ENCODE results near the gene REEP1. TPM values are rescaled to one million over a fixed set of nuclear protein-coding genes. Genes with fewer than 3 reads are reported as not detected.

The REEP1 gene
- total RNA-seq, 1 experiment from 2014 or later: 5.9 TPM

- TF ChIP-seq ZFX (IDR thresholded peaks at IDR 0.05) (no peak), TCF7L2 (IDR thresholded peaks at IDR 0.05; ENCODE audit: borderline replicate concordance, extremely low read depth, insufficient read depth, insufficient read length) (no peak)
Observed at GRCh38 chr2:86364894-86365293, 27.5 kb upstream of the REEP1 start (continued).

GRCh38 chr2:86360776-86361175 is 23.4 kb upstream of the REEP1 start:
- H3K36me3 ChIP-seq (ENCODE audit: control insufficient read depth in 1 of 2, insufficient read depth in 2 of 2, low read length in 2 of 2): no peaks in the 10 kb centered on the region
- H3K4me2 ChIP-seq (ENCODE audit: low read length): no peak overlapping the region
- H3K79me2 ChIP-seq (ENCODE audit: insufficient read depth, low read length): no peaks in the 10 kb centered on the region
- H3K9me3 ChIP-seq (ENCODE audit: control insufficient read depth in 1 of 2, insufficient read depth in 1 of 2, low read depth in 1 of 2, low read length in 2 of 2): no peaks in the 10 kb centered on the region
- no peak overlapping the region for H3K27ac ChIP-seq (ENCODE audit: low read depth, low read length)
- no peaks in the 10 kb centered on the region for H3K4me1 ChIP-seq (ENCODE audit: control insufficient read depth in 1 of 2, insufficient read depth in 2 of 2, low read length in 2 of 2)
- TF ChIP-seq RAD21 (IDR thresholded peaks at IDR 0.05; ENCODE audit: low read depth) (no peak), FOSL1 (IDR thresholded peaks at IDR 0.05; ENCODE audit: low read depth) (no peak), EZH2phosphoT487 (IDR thresholded peaks at IDR 0.05; ENCODE audit: borderline replicate concordance) (no peak), EGR1 (IDR thresholded peaks at IDR 0.05; ENCODE audit: low read depth) (no peak), POLR2A (IDR thresholded peaks at IDR 0.05; ENCODE audit: borderline replicate concordance, extremely low read depth, insufficient read depth, insufficient read length) (no peak), JUND (IDR thresholded peaks at IDR 0.05) (no peak), EZH2 (IDR thresholded peaks at IDR 0.05) (no peak), POLR2AphosphoS5 (IDR thresholded peaks at IDR 0.05; ENCODE audit: low read depth, low read length) (no peak), SRF (IDR thresholded peaks at IDR 0.05; ENCODE audit: low read depth) (no peak), SP1 (IDR thresholded peaks at IDR 0.05; ENCODE audit: low read depth) (no peak), ZFX (IDR thresholded peaks at IDR 0.05) (no peak), YY1 (IDR thresholded peaks at IDR 0.05; ENCODE audit: extremely low read depth, insufficient replicate concordance, low read depth, low read length) (no peak), ZNF274 (IDR thresholded peaks at IDR 0.05; ENCODE audit: low read depth, low read length) (no peak), CEBPB (IDR thresholded peaks at IDR 0.05; ENCODE audit: low read depth) (no peak)
- TF ChIP-seq, protein P1, sequence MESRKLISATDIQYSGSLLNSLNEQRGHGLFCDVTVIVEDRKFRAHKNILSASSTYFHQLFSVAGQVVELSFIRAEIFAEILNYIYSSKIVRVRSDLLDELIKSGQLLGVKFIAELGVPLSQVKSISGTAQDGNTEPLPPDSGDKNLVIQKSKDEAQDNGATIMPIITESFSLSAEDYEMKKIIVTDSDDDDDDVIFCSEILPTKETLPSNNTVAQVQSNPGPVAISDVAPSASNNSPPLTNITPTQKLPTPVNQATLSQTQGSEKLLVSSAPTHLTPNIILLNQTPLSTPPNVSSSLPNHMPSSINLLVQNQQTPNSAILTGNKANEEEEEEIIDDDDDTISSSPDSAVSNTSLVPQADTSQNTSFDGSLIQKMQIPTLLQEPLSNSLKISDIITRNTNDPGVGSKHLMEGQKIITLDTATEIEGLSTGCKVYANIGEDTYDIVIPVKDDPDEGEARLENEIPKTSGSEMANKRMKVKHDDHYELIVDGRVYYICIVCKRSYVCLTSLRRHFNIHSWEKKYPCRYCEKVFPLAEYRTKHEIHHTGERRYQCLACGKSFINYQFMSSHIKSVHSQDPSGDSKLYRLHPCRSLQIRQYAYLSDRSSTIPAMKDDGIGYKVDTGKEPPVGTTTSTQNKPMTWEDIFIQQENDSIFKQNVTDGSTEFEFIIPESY (IDR thresholded peaks at IDR 0.05; ENCODE audit: extremely low read depth, insufficient replicate concordance, low read length): no peak
- TF ChIP-seq, protein P2, sequence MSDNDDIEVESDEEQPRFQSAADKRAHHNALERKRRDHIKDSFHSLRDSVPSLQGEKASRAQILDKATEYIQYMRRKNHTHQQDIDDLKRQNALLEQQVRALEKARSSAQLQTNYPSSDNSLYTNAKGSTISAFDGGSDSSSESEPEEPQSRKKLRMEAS (IDR thresholded peaks at IDR 0.05): no peak
- TF ChIP-seq, protein P3, sequence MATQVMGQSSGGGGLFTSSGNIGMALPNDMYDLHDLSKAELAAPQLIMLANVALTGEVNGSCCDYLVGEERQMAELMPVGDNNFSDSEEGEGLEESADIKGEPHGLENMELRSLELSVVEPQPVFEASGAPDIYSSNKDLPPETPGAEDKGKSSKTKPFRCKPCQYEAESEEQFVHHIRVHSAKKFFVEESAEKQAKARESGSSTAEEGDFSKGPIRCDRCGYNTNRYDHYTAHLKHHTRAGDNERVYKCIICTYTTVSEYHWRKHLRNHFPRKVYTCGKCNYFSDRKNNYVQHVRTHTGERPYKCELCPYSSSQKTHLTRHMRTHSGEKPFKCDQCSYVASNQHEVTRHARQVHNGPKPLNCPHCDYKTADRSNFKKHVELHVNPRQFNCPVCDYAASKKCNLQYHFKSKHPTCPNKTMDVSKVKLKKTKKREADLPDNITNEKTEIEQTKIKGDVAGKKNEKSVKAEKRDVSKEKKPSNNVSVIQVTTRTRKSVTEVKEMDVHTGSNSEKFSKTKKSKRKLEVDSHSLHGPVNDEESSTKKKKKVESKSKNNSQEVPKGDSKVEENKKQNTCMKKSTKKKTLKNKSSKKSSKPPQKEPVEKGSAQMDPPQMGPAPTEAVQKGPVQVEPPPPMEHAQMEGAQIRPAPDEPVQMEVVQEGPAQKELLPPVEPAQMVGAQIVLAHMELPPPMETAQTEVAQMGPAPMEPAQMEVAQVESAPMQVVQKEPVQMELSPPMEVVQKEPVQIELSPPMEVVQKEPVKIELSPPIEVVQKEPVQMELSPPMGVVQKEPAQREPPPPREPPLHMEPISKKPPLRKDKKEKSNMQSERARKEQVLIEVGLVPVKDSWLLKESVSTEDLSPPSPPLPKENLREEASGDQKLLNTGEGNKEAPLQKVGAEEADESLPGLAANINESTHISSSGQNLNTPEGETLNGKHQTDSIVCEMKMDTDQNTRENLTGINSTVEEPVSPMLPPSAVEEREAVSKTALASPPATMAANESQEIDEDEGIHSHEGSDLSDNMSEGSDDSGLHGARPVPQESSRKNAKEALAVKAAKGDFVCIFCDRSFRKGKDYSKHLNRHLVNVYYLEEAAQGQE (IDR thresholded peaks at IDR 0.05; ENCODE audit: low read depth): no peak
- TF ChIP-seq, protein P4, sequence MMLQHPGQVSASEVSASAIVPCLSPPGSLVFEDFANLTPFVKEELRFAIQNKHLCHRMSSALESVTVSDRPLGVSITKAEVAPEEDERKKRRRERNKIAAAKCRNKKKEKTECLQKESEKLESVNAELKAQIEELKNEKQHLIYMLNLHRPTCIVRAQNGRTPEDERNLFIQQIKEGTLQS (IDR thresholded peaks at IDR 0.05): no peak
- no peaks in the 10 kb centered on the region for H3K9me2 ChIP-seq (ENCODE audit: insufficient read depth)
- H3K4me3 ChIP-seq (replicated peaks in 1 of 2; ENCODE audit: low read depth in 1 of 2, low read length in 2 of 2): no peak overlapping the region
- ATAC-seq (no peak), DNase-seq (ENCODE audit: low read depth, low spot score) (no peak)
- POLR2A ChIA-PET: no interaction called here
- no TSS peak for BruUV-seq (replicated peaks)
- CTCF ChIA-PET: no interaction called here
- intact Hi-C loops (cut with micrococcal nuclease): no loop called here
- H2AFZ ChIP-seq (ENCODE audit: low read depth, low read length, poor library complexity, severe bottlenecking): no peak overlapping the region
- RAD21 ChIA-PET (ENCODE audit: low non-redundant PET in 1 of 2, low total read pairs in 2 of 2, uncharacterized antibody in 2 of 2, unreplicated experiment in 2 of 2): no interaction called here
- no peak overlapping the region for H3K9ac ChIP-seq (ENCODE audit: low read length)
- H4K20me1 ChIP-seq (ENCODE audit: insufficient read depth): no peaks in the 10 kb centered on the region
- H3K27me3 ChIP-seq (ENCODE audit: insufficient read depth, low read length): no peaks in the 10 kb centered on the region

Measured in HCT116 (cell line).